Parathyroid adenoma (tissue), 2 donors: ENCODE measurements around the gene HERC3.

Experiments
- H2AFZ ChIP-seq: fragments of 300-600 bp; sonication (generic); one replicate; pipeline ENCODE4 v1.7.0; 2017; ENCODE audit warnings: antibody characterized with exemption, mild to moderate bottlenecking
- H3K27ac ChIP-seq: fragments of 300-600 bp; sonication (generic); one replicate; pipeline ENCODE4 v1.7.0; 2017
- H3K27me3 ChIP-seq: fragments of 300-600 bp; sonication (generic); one replicate; pipeline ENCODE4 v1.7.0; 2017; ENCODE audit warnings: low read length; ENCODE audit not compliant: control insufficient read depth, insufficient read depth
- H3K36me3 ChIP-seq: fragments of 300-600 bp; sonication (generic); one replicate; pipeline ENCODE4 v1.7.0; 2017; ENCODE audit warnings: low read length; ENCODE audit not compliant: control insufficient read depth, insufficient read depth
- H3K4me1 ChIP-seq: fragments of 300-600 bp; sonication (generic); one replicate; pipeline ENCODE4 v1.7.0; 2017; ENCODE audit warnings: control low read depth
- H3K4me2 ChIP-seq: fragments of 300-600 bp; sonication (generic); one replicate; pipeline ENCODE4 v1.7.0; 2017; ENCODE audit warnings: low read length
- H3K4me3 ChIP-seq: fragments of 300-600 bp; sonication (generic); one replicate; pipeline ENCODE4 v1.7.0; 2017; ENCODE audit warnings: low read depth, low read length
- H3K79me2 ChIP-seq: fragments of 300-600 bp; sonication (generic); one replicate; pipeline ENCODE4 v1.7.0; 2017; ENCODE audit warnings: control low read depth
- H3K9ac ChIP-seq: fragments of 300-600 bp; sonication (generic); one replicate; pipeline ENCODE4 v1.7.0; 2017; ENCODE audit warnings: mild to moderate bottlenecking
- H3K9me3 ChIP-seq: fragments of 300-600 bp; sonication (generic); one replicate; pipeline ENCODE4 v1.7.0; 2017; ENCODE audit warnings: low read length; ENCODE audit not compliant: control insufficient read depth
- CTCF ChIP-seq: fragments of 300-600 bp; sonication (generic); IDR thresholded peaks from one replicate; pipeline ENCODE4 v1.7.0; 2017; ENCODE audit warnings: antibody characterized with exemption, mild to moderate bottlenecking
- donor health status: primary hyperparathyroidism.

HERC3 gene

DNA sequence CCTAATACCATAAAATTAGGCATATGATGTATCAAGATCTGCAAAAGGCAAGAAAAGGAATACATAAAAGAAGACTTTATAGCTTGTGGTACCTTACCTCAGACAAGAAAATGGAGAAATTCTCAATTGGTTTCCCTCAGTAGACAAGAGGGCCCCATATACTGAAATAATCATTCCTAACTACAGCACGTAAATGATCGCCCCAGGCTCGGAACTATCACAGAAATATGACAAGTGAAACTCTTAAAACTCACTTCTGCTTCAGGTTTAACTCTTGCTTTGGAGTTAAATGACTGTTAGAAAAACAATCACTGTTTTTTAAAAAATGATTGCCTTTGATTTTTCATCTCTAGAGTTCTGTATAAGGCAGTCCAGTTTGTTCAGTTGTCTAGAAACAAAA is 144.0 kb downstream of the HERC3 start:
- TF ChIP-seq CTCF: no peak
- H2AFZ ChIP-seq: no peak overlapping the region
- H3K27me3 ChIP-seq: no peaks in the 10 kb centered on the region
- no peak overlapping the region for H3K9ac ChIP-seq
- H3K9me3 ChIP-seq: no peaks in the 10 kb centered on the region
- peak overlapping the region; percentile 40 for H3K27ac ChIP-seq
- H3K4me1 ChIP-seq: peaks cover 19% of the 10 kb centered on the region
- H3K4me3 ChIP-seq: no peak overlapping the region
- no peak overlapping the region for H3K4me2 ChIP-seq
- peaks cover 7% of the 10 kb centered on the region for H3K79me2 ChIP-seq
- no peaks in the 10 kb centered on the region for H3K36me3 ChIP-seq

- H3K27ac ChIP-seq: peak overlapping the region; percentile 63
- H3K9ac ChIP-seq: no peak overlapping the region
These were observed 145.1 kb downstream of the HERC3 start for GRCh38 chr4:88737307-88737941.

DNA sequence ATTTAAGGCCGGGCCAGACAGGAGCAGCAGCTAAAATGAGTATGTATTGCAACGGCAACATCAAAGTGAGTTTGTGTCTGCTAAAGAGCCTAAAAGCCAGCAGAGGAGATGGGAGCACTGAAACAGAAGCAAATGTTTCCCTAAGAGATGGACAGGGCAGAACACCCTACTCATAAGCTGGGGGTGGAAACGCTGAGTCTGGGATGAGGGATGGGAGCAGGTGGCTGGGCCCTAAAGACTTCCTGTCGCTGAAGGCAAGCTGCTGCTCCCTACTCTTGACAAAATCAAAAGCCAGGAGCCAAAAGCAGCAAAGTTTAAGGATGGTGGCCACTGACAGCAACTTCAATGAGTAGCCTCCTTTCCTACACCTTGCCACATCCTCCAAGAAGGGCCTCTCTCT is 145.9 kb downstream of the HERC3 start:
- H3K4me2 ChIP-seq: no peak overlapping the region
- peak overlapping the region; percentile 63 for H3K27ac ChIP-seq
- H2AFZ ChIP-seq: no peak overlapping the region
- no peaks in the 10 kb centered on the region for H3K36me3 ChIP-seq
- H3K79me2 ChIP-seq: peaks cover 7% of the 10 kb centered on the region
- H3K27me3 ChIP-seq: no peaks in the 10 kb centered on the region
- no peak overlapping the region for H3K4me3 ChIP-seq
- H3K4me1 ChIP-seq: peaks cover 19% of the 10 kb centered on the region
- no peak for TF ChIP-seq CTCF
- no peak overlapping the region for H3K9ac ChIP-seq
- no peaks in the 10 kb centered on the region for H3K9me3 ChIP-seq

More at GRCh38 chr4:88737307-88737941, 145.1 kb downstream of the HERC3 start:
- H3K4me2 ChIP-seq: peak overlapping the region; percentile 2
- H2AFZ ChIP-seq: no peak overlapping the region
- H3K4me1 ChIP-seq: peaks cover 19% of the 10 kb centered on the region
- no peaks in the 10 kb centered on the region for H3K9me3 ChIP-seq
- H3K4me3 ChIP-seq: no peak overlapping the region
- H3K36me3 ChIP-seq: no peaks in the 10 kb centered on the region
- peaks cover 7% of the 10 kb centered on the region for H3K79me2 ChIP-seq
- no peaks in the 10 kb centered on the region for H3K27me3 ChIP-seq
- TF ChIP-seq CTCF: no peak

DNA sequence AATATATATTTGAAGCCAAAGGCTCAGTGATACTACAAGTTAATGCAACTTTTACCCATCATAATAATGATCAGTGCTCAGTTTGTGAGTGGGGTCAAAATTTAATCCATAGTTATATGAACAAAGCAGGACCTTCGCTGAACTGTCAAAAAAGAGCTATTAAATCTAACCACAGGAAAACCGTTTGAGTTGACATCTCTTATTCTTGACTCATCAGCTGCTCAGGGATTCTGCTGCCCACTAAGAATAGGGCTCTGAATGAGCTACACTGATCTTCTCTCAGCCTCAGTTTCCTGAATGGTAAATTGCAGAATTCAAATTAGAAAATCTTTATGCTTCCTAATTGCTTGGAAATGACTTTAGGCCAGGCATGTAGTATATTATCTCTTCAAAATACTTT is 150.3 kb downstream of the HERC3 start:
- Histone ChIP-seq H3K4me1 (peaks cover 27% of the 10 kb centered on the region), H3K4me3 (no peak overlapping the region), H3K79me2 (peaks cover 7% of the 10 kb centered on the region), H3K36me3 (no peaks in the 10 kb centered on the region), H3K9ac (no peak overlapping the region), H3K27me3 (no peaks in the 10 kb centered on the region), H3K9me3 (no peaks in the 10 kb centered on the region), H3K4me2 (no peak overlapping the region), H3K27ac (no peak overlapping the region), H2AFZ (no peak overlapping the region)
- no peak for TF ChIP-seq CTCF

- Histone ChIP-seq H3K36me3 (no peaks in the 10 kb centered on the region), H2AFZ (no peak overlapping the region), H3K79me2 (peaks cover 7% of the 10 kb centered on the region), H3K4me3 (no peak overlapping the region), H3K4me2 (no peak overlapping the region), H3K9ac (no peak overlapping the region), H3K27me3 (no peaks in the 10 kb centered on the region), H3K4me1 (peaks cover 18% of the 10 kb centered on the region), H3K27ac (peak overlapping the region; percentile 82), H3K9me3 (no peaks in the 10 kb centered on the region)
- TF ChIP-seq CTCF: no peak
These were observed 151.4 kb downstream of the HERC3 start for GRCh38 chr4:88743696-88744095.
